K562 (cell line): ENCODE data around the gene VPS11. TPM values are rescaled to one million over a fixed set of nuclear protein-coding genes. Genes with fewer than 3 reads are reported as not detected.
A peak's percentile ranks its signal among the peaks of the same experiment; 100 is the strongest.

Experiments
- ADNP ChIP-seq: fragments of 200-800 bp; sonication (Bioruptor generic); IDR thresholded peaks from 2 replicates; pipeline ENCODE4 v1.6.1; 2016; ENCODE audit warnings: missing genetic modification characterization, missing compliant biosample characterization
- EP400 ChIP-seq: fragments of 450-650 bp; IDR thresholded peaks from 2 replicates; pipeline ENCODE4 v1.6.1; 2017; ENCODE audit warnings: antibody characterized with exemption, mild to moderate bottlenecking, moderate library complexity
- ETS2 ChIP-seq: IDR thresholded peaks from 2 replicates; pipeline ENCODE4 v1.6.1; 2016; ENCODE audit warnings: borderline replicate concordance, missing genetic modification characterization, mild to moderate bottlenecking, moderate library complexity, missing compliant biosample characterization; ENCODE audit not compliant: poor library complexity, severe bottlenecking
- FOXP1 ChIP-seq: sonication (generic); formaldehyde crosslinking; IDR thresholded peaks from 2 replicates; pipeline ENCODE4 v1.8.0; 2022; ENCODE audit warnings: mild to moderate bottlenecking, missing genetic modification reagents
- HLTF ChIP-seq: fragments of 450-650 bp; IDR thresholded peaks from 2 replicates; pipeline ENCODE4 v1.6.1; 2016
- LEF1 ChIP-seq: fragments of 450-650 bp; IDR thresholded peaks from 2 replicates; pipeline ENCODE4 v1.6.1; 2016; ENCODE audit warnings: mild to moderate bottlenecking
- MEF2A ChIP-seq: IDR thresholded peaks from 2 replicates; pipeline ENCODE4 v1.6.1; 2011; ENCODE audit warnings: low read depth, mild to moderate bottlenecking, low read length, moderate library complexity; ENCODE audit not compliant: control insufficient read depth
- POLR3A ChIP-seq: IDR thresholded peaks from 2 replicates; pipeline ENCODE4 v1.6.1; 2011; ENCODE audit warnings: borderline replicate concordance, mild to moderate bottlenecking, moderate library complexity; ENCODE audit not compliant: insufficient read length, insufficient read depth; ENCODE audit errors: extremely low read depth
- RBFOX2 ChIP-seq: fragments of 200-400 bp; formaldehyde crosslinking; IDR thresholded peaks from 2 replicates; pipeline ENCODE4 v1.6.1; 2017; ENCODE audit warnings: low read depth, mild to moderate bottlenecking, low read length, moderate library complexity
- RBM14 ChIP-seq: fragments of 200-400 bp; formaldehyde crosslinking; IDR thresholded peaks from 2 replicates; pipeline ENCODE4 v1.6.1; 2018; ENCODE audit warnings: low read depth, mild to moderate bottlenecking, low read length, moderate library complexity, borderline replicate concordance; ENCODE audit not compliant: insufficient read depth
- SMARCA4 ChIP-seq: fragments of 450-650 bp; IDR thresholded peaks from 2 replicates; pipeline ENCODE4 v1.6.1; 2016
- SMARCA5 ChIP-seq: fragments of 450-650 bp; IDR thresholded peaks from 2 replicates; pipeline ENCODE4 v1.6.1; 2016
- SUPT5H ChIP-seq: fragments of 450-650 bp; IDR thresholded peaks from 2 replicates; pipeline ENCODE4 v1.6.1; 2016
- XRCC4 ChIP-seq: IDR thresholded peaks from one replicate; pipeline ENCODE4 v1.6.1; 2011; ENCODE audit not compliant: insufficient read depth, insufficient read length; ENCODE audit errors: extremely low read depth
- ZNF184 ChIP-seq: sonication (generic); formaldehyde crosslinking; IDR thresholded peaks from 2 replicates; pipeline ENCODE4 v1.5.0; 2020; ENCODE audit warnings: missing genetic modification reagents
- ZNF23 ChIP-seq: fragments of 250-450 bp; sonication (Bioruptor Pico); IDR thresholded peaks from 2 replicates; pipeline ENCODE4 v1.4.0; 2020; ENCODE audit warnings: mild to moderate bottlenecking
- ZNF436 ChIP-seq: fragments of 250-450, 450-650 bp; sonication (Bioruptor Pico); formaldehyde crosslinking; IDR thresholded peaks from 2 replicates; pipeline ENCODE4 v1.7.0; 2020; ENCODE audit warnings: mild to moderate bottlenecking
- ZNF75A ChIP-seq: fragments of 450-650 bp; formaldehyde crosslinking; IDR thresholded peaks from 2 replicates; pipeline ENCODE4 v1.4.0; 2020; ENCODE audit warnings: mild to moderate bottlenecking
- polyA plus RNA-seq, 8 experiments: library from polyadenylated mRNA; depleted of rRNA in 4 of 8; stranded (reverse) in 5 of 8; unstranded in 3 of 8; fragments of >200 nt; fragmentation: Nextera tagmentation in 2 of 8; fragmentation: Illumina TruSeq in 1 of 8; extraction: Ambion mirVana in 2 of 8; extraction: Trizol in 1 of 8; gene quantifications; 2 replicates each; pipeline versions ENCODE4 v1.2.1 to v1.2.3, GENCODE V29; 2011 to 2014; ENCODE audit warnings: inconsistent platforms in 1 of 8, missing spikeins in 1 of 8
- total RNA-seq, 7 experiments: library from RNA; depleted of rRNA in 6 of 7; stranded (reverse); fragments of >200 nt in 6 of 7; fragmentation: Illumina TruSeq in 2 of 7; extraction: Trizol in 2 of 7; gene quantifications; 2 replicates each; pipeline versions ENCODE4 v1.2.1 to v1.2.3, GENCODE V29; 2011 to 2021; ENCODE audit warnings: low replicate concordance in 1 of 7
- TF ChIP-seq, protein P1 (sequence below): sonication (generic); IDR thresholded peaks from 2 replicates; pipeline ENCODE4 v1.6.1; 2016
- TF ChIP-seq, protein P2 (sequence below): sonication (generic); formaldehyde crosslinking; IDR thresholded peaks from 2 replicates; pipeline ENCODE4 v1.8.0; 2022; ENCODE audit warnings: mild to moderate bottlenecking, missing genetic modification reagents
- TF ChIP-seq, protein P3 (sequence below): fragments of 200-800 bp; sonication (Bioruptor generic); IDR thresholded peaks from 2 replicates; pipeline ENCODE4 v1.6.1; 2017; ENCODE audit warnings: missing genetic modification characterization, missing compliant biosample characterization
- TF ChIP-seq, protein P4 (sequence below): fragments of 200-400 bp; formaldehyde crosslinking; IDR thresholded peaks from 2 replicates; pipeline ENCODE4 v1.6.1; 2017; ENCODE audit warnings: mild to moderate bottlenecking, low read depth, low read length, moderate library complexity

The VPS11 gene
- total and polyA plus RNA-seq, 9 of the 15 experiments (the other 6 are each of a cell fraction or from before 2014, with no cell fraction given): 14.1 to 35.5 (median 27.5) TPM

DNA sequence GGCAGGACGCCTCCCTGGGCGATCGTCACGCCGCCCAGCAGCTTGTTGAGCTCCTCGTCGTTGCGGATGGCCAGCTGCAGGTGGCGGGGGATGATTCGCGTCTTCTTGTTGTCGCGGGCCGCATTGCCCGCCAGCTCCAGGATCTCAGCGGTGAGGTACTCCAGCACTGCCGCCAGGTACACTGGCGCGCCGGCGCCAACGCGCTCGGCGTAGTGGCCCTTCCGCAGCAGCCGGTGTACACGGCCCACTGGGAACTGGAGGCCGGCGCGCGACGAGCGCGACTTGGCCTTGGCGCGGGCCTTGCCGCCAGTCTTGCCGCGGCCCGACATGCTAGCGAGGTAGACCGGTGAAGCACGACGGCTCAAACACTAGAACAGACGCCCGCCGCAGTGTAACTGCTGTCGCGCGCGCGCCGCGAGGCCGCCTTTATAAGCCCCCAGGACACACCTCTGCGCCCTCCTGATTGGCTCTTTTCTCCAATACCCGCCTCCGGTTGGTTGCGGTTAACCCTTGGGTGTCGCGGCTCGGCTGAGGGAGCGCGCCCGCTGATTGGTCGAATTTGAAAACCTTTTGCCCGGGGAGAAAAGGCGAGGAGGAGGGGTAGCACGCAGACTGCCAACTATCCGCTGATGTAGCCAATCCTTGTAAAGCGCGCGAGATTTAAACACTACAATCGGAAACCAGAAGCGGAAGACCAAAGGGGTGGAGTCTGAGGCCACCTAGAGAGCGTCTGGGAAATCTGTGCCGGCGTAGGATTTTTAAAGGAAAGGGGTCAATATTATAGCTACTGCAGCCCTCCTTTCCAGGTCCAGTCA, 27.7 kb downstream of the VPS11 start (continued):
- no peak for TF ChIP-seq LEF1
- TF ChIP-seq ZNF75A: no peak
- TF ChIP-seq HLTF: no peak
- no peak for TF ChIP-seq ZNF23
- TF ChIP-seq POLR3A: no peak
- TF ChIP-seq RBM14: peak; percentile 96; the same call in 1 of the 2 replicates
- TF ChIP-seq ADNP: no peak
- TF ChIP-seq SMARCA4: 0 out of 2 replicates have a peak, but pooled peaks have one; percentile 15
- TF ChIP-seq, protein P1, sequence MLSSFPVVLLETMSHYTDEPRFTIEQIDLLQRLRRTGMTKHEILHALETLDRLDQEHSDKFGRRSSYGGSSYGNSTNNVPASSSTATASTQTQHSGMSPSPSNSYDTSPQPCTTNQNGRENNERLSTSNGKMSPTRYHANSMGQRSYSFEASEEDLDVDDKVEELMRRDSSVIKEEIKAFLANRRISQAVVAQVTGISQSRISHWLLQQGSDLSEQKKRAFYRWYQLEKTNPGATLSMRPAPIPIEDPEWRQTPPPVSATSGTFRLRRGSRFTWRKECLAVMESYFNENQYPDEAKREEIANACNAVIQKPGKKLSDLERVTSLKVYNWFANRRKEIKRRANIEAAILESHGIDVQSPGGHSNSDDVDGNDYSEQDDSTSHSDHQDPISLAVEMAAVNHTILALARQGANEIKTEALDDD: no peak
- no peak for TF ChIP-seq ZNF184 (CRISPR knock-in tag)
- TF ChIP-seq, protein P2, sequence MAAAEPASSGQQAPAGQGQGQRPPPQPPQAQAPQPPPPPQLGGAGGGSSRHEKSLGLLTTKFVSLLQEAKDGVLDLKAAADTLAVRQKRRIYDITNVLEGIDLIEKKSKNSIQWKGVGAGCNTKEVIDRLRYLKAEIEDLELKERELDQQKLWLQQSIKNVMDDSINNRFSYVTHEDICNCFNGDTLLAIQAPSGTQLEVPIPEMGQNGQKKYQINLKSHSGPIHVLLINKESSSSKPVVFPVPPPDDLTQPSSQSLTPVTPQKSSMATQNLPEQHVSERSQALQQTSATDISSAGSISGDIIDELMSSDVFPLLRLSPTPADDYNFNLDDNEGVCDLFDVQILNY (CRISPR knock-in tag): peak; percentile 94
- no peak for TF ChIP-seq XRCC4
- no peak for TF ChIP-seq ZNF436 (CRISPR knock-in tag)
- no peak for TF ChIP-seq MEF2A
- peak; percentile 100 for TF ChIP-seq SUPT5H
- TF ChIP-seq, protein P3, sequence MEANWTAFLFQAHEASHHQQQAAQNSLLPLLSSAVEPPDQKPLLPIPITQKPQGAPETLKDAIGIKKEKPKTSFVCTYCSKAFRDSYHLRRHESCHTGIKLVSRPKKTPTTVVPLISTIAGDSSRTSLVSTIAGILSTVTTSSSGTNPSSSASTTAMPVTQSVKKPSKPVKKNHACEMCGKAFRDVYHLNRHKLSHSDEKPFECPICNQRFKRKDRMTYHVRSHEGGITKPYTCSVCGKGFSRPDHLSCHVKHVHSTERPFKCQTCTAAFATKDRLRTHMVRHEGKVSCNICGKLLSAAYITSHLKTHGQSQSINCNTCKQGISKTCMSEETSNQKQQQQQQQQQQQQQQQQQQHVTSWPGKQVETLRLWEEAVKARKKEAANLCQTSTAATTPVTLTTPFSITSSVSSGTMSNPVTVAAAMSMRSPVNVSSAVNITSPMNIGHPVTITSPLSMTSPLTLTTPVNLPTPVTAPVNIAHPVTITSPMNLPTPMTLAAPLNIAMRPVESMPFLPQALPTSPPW (CRISPR knock-in tag): peak; percentile 95
- peak; percentile 96 for TF ChIP-seq FOXP1 (CRISPR knock-in tag)
- TF ChIP-seq, protein P4, sequence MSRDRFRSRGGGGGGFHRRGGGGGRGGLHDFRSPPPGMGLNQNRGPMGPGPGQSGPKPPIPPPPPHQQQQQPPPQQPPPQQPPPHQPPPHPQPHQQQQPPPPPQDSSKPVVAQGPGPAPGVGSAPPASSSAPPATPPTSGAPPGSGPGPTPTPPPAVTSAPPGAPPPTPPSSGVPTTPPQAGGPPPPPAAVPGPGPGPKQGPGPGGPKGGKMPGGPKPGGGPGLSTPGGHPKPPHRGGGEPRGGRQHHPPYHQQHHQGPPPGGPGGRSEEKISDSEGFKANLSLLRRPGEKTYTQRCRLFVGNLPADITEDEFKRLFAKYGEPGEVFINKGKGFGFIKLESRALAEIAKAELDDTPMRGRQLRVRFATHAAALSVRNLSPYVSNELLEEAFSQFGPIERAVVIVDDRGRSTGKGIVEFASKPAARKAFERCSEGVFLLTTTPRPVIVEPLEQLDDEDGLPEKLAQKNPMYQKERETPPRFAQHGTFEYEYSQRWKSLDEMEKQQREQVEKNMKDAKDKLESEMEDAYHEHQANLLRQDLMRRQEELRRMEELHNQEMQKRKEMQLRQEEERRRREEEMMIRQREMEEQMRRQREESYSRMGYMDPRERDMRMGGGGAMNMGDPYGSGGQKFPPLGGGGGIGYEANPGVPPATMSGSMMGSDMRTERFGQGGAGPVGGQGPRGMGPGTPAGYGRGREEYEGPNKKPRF: no peak
- TF ChIP-seq ETS2 (tag): no peak
- peak; percentile 96 for TF ChIP-seq EP400
- peak; percentile 97 for TF ChIP-seq RBFOX2
- TF ChIP-seq SMARCA5: no peak
